GM19452 (cell line): ENCODE measurements around the gene COL6A3.
"Not testable (repeated sequence)": the region's sequence is repeated elsewhere in the genome, so short reads cannot be mapped to it uniquely, and the experiment has no call there.

Experiments used
- ATAC-seq: cut with Tn5 transposase; IDR thresholded peaks from one replicate; pipeline ENCODE4 v1.9.1; 2021; ENCODE audit not compliant: unreplicated experiment

COL6A3 gene

GRCh38 chr2:237418300-237418699 lies 4.3 kb upstream of the COL6A3 start:
- ATAC-seq = no peak

DNA sequence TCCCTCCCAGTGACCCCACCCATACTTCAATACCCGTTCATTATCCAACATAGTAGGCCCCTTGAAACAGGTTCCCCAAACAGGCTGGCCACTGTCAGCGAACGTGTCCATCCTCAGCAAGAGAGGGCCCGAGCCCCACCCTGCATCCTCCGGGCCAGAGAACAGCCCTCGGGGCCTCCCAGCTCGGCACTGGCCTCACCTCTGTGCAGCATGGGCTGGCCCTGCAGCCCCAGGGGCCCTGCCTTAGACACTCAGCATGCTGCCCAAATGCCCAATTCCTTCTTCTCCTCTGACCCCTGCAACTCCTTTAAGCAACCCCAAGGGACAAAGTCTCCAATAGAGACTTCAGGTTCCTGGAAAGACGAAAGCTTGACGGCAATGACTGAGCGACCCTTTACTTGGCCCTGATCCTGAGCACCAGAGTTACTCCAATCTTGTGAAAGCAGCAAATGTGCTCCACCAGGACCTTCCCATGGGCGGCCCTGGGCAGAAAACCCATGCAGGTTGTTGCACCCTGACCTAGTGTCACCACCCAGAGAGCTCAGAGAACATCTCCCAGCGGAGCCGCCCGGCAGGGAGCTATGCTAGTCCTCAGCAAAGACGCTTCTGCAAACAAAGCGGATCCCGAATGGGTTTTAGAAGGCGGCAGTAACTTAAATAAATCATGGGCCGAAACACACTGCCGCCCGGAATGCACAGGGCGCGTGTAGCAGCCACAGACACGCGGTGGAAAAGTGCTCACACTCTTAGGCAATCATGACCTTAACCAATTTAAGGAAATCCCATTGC lies 782 bp downstream of the COL6A3 start:
- ATAC-seq = no peak

GRCh38 chr2:237412646-237412987 lies 1.3 kb downstream of the COL6A3 start:
- no peak for ATAC-seq

- no peak for ATAC-seq
These were observed 2.1 kb downstream of the COL6A3 start for GRCh38 chr2:237411683-237412423.

- no peak for ATAC-seq
These were observed 2.8 kb downstream of the COL6A3 start for GRCh38 chr2:237411092-237411601.

- not testable (repeated sequence) for ATAC-seq
These were observed 4.7 kb downstream of the COL6A3 start for GRCh38 chr2:237409263-237409662.

DNA sequence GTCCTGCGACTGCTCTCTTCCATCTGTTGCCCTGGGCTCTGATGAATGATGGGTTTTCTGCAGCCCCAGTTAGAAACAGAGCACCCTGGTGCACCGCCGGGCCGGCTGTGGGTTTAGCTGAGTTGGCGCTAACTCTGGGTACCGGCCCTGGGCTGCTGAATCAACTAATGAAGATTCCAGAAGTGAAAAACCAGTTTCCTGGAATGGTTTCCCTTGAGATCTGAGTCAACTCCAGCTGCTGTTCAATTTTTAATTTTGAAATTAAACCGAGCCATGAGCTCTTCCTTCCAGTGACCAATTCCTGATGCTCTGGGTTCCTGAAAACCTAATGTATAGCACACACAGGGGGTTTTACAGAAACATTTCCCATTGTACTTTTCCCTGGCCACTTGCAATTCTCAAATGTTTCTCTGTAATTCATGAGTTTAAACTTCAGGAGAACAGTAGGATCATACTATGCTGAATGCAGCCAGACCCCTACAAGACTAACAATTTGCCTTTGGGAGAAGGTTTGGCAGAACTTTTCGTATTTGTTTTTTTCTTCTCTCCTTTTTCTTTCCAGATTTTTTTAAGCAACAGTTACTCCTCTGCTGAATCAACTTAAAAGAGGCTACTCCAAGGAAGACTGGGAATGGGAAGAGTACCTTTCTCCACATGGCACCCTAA lies 5.5 kb downstream of the COL6A3 start:
- no peak for ATAC-seq

- ATAC-seq = no peak
These were observed 6.3 kb downstream of the COL6A3 start for GRCh38 chr2:237407700-237408099.

DNA sequence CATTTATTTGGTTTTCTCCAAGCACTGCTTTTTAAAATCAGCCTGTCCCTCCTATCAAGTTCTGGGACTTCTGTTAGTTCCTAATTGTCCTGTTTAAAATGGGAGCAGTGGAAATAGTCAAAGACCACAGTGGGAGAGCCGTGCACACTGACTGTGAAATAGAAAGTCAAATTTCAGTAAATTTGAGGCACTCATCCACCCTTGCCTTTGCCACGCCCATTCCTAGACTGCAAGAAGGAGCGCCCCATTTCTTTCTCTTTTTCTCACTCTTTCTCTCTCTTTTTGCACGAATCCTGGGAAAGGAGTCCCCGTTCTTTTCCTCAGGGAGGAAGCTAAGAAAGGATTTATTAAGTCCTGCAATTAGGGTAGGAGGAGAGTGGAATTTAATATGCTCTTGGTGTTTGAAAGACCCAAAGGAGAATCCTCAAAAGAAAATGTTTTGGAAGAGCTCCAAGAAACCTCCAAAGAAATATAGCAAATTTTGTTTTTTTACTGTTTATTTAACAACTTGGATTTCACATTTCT lies 7.5 kb downstream of the COL6A3 start:
- ATAC-seq = no peak

GRCh38 chr2:237405605-237406004 lies 8.4 kb downstream of the COL6A3 start:
- ATAC-seq = no peak

DNA sequence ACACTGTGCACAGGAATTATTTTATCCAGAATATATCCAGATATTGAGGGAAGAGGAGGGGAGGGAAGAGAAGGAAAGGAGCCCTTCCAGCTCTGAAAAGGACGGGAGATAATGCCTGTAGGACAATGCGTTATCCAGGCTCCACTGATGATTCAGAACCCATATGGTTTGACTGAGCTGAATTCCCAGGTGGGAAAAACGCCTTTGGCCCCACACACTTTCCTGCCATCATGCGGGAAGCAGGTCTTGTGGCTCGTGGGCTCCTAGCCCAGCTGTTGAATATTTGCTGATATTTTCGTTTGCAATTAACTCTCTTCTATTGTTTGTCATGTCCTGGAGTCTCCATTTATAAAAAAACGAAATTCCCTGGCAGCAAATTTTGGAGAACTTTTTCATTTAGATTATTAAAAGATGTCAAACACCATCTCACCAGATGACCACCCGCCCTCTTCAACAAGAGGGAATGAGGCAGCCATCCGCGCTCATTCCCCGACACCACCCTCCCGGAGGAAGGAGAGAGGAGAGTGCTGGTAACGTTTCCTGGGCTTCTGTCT lies 8.9 kb downstream of the COL6A3 start:
- no peak for ATAC-seq

DNA sequence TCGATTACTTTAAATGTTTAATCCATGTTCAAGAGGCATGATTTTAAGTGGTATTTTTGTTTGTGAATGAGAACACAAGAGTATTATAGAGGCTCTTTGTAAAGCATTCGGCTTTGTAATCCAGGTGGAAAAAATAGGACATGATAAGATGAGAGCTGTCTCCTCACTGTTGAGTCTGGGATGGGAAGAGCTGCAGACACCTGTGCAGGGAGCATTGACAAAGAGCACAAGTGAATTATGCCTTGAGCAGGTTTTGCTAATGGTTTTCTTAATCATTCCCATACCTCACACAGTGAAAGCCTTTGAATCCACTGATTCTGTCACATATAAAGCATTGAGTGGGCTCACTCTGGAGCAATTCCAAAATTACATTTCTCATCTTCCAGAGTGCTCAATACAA lies 9.6 kb downstream of the COL6A3 start:
- no peak for ATAC-seq

DNA sequence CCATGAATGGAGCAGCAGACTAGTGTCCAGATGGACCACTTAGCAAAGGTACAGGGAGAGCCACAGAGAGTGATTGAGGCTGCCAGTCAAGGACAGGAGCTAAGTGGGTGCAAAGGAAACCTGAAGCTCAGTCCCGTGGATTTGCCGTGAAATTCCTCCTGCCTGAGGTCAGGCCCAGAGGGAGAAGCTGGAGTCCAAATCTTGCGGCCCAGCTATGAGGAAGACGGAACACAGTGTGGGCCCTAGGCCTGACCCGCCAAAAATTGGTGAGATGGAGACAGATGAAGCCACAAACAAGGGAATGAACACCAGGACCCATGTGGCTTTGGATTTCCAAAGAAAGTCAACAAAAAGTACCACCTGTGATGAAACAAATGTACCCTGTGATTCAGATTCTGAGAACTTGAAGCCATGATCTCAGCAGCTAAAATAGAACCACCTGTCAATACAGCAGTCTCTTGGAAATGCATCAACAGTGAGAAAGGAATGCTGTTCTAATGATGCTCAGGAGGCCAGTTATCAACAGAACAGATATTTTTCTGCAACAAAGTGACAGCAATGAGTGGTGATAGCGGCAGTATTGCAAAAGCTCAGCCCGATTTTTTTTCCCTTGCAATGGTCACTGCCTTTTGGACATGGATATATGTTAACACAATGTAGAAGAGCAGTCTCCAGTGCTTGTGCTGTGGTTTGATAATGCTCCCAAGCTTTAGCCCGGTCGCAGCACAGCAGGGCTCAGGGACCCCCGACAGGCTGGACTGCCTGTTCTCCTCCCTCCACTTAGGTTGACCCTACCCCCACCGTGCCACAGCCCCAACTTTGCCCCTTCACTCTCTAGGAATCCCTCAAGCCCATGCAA lies 10.7 kb downstream of the COL6A3 start:
- ATAC-seq = no peak

GRCh38 chr2:237400199-237400598 lies 13.8 kb downstream of the COL6A3 start:
- no peak for ATAC-seq

DNA sequence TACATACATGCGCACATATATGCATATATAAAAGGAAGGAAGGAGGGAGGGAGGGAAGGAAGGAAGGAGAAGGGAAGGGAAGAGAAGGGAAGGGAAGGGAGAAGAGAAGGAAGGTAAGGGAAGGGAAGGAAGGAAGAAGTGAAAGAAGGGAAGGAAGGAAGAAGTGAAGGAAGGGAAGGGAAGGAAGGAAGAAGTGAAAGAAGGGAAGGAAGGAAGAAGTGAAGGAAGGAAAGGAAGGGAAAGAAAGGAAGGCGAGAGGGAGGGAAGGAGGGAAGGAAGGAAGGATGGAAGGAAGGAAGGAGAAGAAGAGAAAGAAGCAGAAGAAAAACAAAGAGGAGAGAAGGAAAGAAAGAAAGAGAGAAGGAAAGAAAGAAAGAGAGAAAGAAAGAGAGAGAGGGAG lies 16.9 kb downstream of the COL6A3 start:
- no peak for ATAC-seq

- no peak for ATAC-seq
These were observed 20.4 kb downstream of the COL6A3 start for GRCh38 chr2:237393523-237393922.

GRCh38 chr2:237392186-237392585 lies 21.8 kb downstream of the COL6A3 start:
- no peak for ATAC-seq

DNA sequence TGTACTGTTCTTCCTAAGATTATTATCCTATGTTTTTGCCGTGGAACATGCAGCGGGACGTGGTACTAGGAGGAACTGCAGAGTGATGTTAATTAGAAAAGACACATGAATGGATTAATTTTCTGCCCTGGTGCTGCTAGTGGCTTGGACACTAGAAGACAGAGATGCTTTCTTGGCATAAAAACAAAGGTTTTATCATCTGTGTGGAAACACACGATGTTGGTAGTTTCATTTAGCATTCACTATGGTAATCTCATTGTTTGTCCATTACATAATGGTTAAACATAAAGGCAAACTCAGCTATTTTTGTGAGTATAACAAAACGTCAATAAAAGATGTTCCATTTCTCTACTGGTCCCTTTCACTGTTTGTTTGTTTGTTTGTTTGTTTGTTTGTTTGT lies 22.8 kb downstream of the COL6A3 start:
- no peak for ATAC-seq

DNA sequence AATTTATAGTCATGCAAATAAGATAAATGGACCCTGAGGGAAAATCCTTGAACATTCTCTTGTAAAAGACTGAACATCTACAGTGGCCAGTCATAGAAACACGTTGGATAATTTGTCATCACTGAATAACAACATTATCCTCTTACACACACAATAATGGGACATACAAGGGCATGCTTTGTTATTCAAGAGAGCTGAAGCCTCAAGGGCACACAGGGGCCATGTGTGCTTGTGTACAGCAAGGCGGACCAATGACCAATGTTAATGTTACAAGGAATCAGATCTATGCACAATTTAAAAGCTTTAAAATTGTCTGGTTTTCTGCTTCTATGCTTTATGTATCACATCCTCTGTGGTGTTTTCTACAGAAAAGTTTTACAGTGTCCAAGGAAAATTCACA lies 23.7 kb downstream of the COL6A3 start:
- ATAC-seq = no peak

GRCh38 chr2:237389831-237390230 lies 24.1 kb downstream of the COL6A3 start:
- no peak for ATAC-seq
